ENCODE data around the gene PON1.

PON1 gene

DNA sequence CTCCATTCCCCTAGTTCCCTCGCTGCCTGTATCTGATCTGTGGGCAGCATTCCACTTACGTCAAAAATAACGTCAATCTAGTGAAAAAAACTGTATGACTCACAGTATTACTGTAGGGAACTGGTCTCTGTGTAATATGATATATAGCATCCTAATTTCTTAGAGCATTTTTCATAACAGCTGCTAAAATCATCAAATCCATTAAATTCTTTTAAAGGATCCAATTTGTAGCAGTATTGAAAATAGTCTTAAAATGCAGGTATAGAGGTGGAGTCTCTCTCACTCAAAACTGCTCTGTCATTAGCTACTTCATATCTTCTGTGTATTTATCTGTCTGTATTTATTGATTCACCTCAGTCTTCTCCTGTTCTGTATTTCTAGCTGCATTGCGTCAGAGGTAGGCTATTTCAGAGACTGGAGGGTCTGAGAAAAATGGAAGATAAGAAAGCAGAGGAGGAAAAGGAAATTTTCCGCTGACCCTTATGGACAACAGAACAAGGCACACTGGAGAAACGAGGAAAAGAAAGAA, 59.9 kb downstream of the PON1 start:
- no peak overlapping the region for H3K4me3 ChIP-seq (ENCODE audit: low read depth, low read length)
- DNase-seq (ENCODE audit: low read depth), result no peak

DNA sequence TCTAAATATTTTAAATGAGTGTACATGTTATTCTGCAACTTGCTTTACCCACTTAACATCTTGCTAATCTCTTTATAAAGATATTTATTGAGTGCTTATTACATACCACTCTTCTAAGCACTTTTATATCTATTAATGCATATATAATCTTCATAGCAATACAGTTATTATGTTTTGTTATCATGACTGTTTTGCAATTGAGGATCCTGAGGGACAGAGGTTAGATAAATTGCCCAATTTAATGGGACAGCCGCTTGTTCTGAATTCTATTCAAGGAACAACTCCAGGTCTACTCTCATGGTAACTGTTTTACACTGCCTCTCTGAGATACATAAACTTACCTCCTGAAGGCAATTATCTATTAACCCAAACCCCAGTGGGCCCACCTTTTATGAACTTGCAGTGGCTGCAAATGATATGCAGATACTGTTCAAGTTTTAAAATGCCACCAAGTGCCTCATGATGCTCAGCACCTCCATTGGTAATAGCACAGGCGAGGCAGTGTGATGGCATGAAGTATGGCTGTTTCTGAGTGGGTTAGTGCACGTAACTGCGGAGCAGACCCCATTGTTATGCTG, 60.5 kb downstream of the PON1 start:
- TF ChIP-seq, protein P1, sequence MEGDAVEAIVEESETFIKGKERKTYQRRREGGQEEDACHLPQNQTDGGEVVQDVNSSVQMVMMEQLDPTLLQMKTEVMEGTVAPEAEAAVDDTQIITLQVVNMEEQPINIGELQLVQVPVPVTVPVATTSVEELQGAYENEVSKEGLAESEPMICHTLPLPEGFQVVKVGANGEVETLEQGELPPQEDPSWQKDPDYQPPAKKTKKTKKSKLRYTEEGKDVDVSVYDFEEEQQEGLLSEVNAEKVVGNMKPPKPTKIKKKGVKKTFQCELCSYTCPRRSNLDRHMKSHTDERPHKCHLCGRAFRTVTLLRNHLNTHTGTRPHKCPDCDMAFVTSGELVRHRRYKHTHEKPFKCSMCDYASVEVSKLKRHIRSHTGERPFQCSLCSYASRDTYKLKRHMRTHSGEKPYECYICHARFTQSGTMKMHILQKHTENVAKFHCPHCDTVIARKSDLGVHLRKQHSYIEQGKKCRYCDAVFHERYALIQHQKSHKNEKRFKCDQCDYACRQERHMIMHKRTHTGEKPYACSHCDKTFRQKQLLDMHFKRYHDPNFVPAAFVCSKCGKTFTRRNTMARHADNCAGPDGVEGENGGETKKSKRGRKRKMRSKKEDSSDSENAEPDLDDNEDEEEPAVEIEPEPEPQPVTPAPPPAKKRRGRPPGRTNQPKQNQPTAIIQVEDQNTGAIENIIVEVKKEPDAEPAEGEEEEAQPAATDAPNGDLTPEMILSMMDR (IDR thresholded peaks at IDR 0.05; ENCODE audit: control insufficient read depth, extremely low read depth, insufficient read depth), result no peak
- no peak for DNase-seq (ENCODE audit: low read depth)
- no peak overlapping the region for H3K4me3 ChIP-seq (ENCODE audit: low read depth, low read length)

More for the DNA sequence above, 59.9 kb downstream of the PON1 start:
- TF ChIP-seq, protein P1 (IDR thresholded peaks at IDR 0.05; ENCODE audit: control insufficient read depth, extremely low read depth, insufficient read depth), result no peak

DNA sequence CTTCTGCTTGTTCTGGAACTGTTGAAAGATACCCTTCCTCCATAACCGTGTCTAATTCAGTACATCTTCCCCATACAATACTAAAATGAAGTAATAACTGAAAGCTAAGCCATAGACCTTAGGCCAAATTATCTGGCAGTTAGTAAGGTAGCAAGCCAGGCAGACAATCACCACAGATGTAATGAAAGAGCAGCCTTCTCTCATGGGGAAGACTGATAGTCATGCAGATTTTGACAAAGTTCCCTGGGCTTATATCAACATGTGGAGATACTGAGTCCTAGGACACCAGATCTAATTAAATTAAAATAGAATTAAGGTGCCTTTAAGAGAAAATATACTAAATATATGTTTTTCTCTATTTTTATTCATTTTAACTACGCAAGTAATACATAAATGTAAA, 61.5 kb downstream of the PON1 start:
- no peak overlapping the region for H3K4me3 ChIP-seq (ENCODE audit: low read depth, low read length)
- DNase-seq (ENCODE audit: low read depth), result no peak
- TF ChIP-seq, protein P1 (IDR thresholded peaks at IDR 0.05; ENCODE audit: control insufficient read depth, extremely low read depth, insufficient read depth), result no peak

DNA sequence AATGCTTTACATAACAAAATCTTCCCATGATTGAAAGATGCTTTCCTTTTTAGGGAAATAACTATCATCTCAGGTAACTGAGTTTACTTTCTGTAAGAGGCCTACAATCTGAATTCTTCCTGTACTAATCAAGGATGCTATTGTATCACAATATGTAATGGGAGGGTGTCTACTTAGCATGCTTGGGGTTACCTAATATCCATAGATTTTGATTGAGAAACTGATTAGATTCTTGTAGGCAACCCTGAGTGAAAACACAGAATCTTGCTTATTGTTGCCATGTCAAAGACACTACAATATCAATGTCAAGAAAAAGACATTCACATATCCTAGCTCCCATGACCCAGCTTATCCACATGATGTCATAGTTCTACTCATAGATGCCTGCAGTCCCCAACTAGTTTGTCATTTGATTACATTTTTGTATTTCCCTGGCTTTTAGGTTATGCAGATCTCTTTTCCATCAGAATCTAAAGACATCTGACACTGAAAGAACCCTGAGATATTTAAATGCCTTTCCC, 62.4 kb downstream of the PON1 start:
- TF ChIP-seq, protein P1 (IDR thresholded peaks at IDR 0.05; ENCODE audit: control insufficient read depth, extremely low read depth, insufficient read depth), result no peak
- no peak for DNase-seq (ENCODE audit: low read depth)
- no peak overlapping the region for H3K4me3 ChIP-seq (ENCODE audit: low read depth, low read length)

DNA sequence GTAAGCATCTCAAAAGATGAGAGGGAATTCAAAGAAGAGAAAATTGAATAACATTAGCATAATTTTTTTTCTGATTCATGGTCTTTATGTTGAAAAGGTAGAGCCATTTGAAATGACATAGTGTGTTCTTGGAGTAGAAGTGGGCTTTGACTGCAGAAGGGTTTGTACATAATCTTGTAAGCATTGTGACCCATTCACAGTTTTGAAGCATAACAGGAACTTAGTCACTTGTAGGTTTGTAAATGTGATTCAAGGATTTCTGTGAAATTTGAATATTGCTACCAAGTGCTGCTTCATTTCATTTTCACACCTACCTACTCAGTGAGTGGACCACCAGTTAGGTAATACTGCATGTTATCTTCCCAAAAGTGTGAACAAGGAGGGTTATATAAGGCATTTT, 68.6 kb downstream of the PON1 start:
- TF ChIP-seq, protein P1 (IDR thresholded peaks at IDR 0.05; ENCODE audit: control insufficient read depth, extremely low read depth, insufficient read depth), result no peak

DNA sequence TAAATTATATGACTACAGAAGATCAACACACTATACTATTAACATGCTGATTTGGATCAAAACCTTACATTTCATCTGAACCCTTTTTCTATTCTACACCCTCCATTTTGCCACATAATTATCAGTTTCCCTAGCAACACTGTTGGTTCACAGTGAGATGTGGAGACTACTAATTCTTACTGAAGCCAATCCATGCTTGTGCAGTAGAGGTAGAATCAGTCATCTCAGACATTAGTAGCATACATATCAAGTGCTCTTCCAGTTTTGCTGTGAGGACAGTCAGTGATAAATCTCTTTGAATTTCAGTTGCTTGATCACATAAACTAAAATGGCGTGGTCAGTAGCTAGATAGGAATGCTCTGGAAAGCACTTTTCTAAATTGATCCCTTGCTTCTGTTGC, 70.3 kb downstream of the PON1 start:
- no peak for DNase-seq (ENCODE audit: low read depth)
- TF ChIP-seq, protein P1 (IDR thresholded peaks at IDR 0.05; ENCODE audit: control insufficient read depth, extremely low read depth, insufficient read depth), result no peak
- no peak overlapping the region for H3K4me3 ChIP-seq (ENCODE audit: low read depth, low read length)

More for the DNA sequence above, 68.6 kb downstream of the PON1 start:
- H3K4me3 ChIP-seq (ENCODE audit: low read depth, low read length), result no peak overlapping the region
- no peak for DNase-seq (ENCODE audit: low read depth)

DNA sequence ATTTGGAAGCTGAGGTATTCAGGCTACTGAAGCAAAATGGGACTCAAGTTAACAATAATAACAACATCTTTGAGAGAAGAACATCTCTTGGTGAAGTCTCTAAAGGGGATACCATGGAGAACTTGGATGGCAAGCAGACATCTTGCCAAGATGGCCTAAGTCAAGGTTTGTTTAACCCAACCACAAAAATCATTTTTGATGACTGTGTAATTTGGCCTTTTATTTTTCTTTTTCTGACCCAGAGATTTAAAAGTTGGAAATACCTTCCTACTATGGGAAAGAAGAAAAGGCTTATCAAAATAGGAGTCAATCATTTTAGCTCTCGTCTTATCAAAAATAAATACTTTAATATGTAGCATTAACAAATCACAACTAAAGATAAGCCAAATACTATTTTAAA, 72.4 kb downstream of the PON1 start:
- H3K4me3 ChIP-seq (ENCODE audit: low read depth, low read length), result no peak overlapping the region
- TF ChIP-seq, protein P1 (IDR thresholded peaks at IDR 0.05; ENCODE audit: control insufficient read depth, extremely low read depth, insufficient read depth), result no peak

More for the DNA sequence above, 72.4 kb downstream of the PON1 start:
- DNase-seq (ENCODE audit: low read depth), result no peak
